ENCODE data around the gene ERO1A.

ERO1A gene

DNA sequence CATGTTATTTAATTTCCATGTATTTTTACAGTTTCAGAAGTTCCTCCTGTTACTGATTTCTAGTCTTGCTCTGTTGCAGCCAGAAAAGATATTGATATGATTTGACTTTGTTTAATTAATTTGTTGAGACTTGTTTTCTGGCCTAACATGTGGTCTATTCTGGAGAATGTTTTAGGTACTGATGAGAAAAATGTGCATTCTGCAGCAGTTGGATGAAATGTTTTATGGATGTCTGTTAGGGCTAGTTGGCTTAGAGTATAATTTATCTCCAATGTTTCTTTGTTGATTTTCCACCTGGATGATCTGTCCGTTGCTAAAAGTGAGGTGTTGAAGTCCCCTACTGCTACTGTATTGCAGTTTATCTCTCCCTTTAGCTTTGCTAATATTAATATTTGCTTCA is 88.3 kb downstream of the ERO1A start (continued):
- TF ChIP-seq SCRT2 (tag by site-specific recombination; IDR thresholded peaks at IDR 0.05) (no peak), ZNF654 (tag by site-specific recombination; IDR thresholded peaks at IDR 0.05; ENCODE audit: low read depth) (no peak)

DNA sequence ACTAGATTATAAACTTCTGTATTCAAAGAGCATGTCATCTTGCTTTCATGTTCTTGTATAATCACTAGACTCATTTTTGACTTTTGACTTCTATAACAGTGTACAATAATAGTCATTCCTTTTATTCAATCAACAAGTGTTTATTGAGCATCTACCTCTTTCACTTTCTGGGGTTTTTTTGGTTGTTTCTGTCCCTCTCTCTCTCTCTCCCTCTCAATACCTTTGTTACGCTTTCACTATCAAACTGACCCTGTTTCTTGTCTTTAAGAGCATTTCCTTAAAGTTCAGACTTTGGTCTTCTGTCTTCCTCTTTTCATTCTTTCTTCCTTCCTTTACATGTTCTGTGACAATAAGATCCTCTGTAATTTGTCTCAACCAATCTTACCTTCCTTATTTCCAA is 93.2 kb downstream of the ERO1A start:
- no peak overlapping the region for H3K4me3 ChIP-seq (ENCODE audit: low read depth, low read length)
- ChIA-PET CTCF (interaction anchor here (0.6 kb wide), 1 partner anchor 12 kb away, joined by 3 read pairs; no protein-coding TSS in a partner anchor), POLR2A (no interaction called here)

DNA sequence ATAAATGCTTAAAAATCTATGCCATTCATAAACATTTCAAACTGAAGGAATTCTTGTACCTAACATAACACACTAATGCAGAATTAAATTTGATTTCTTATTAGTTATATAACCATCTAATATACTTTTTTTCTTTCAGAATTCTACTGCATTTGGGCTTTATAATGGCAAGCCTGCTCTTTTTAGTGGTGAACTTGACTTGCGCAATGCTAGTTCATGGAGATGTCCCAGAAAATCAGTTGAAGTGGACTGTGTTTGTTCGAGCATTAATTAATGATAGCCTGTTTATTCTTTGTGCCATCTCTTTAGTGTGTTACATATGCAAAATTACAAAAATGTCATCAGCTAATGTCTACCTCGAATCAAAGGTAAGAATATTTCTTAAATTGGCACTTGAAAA is 95.4 kb downstream of the ERO1A start:
- no peaks in the 10 kb centered on the region for H3K4me1 ChIP-seq (ENCODE audit: control insufficient read depth, insufficient read depth, low read length)
- H3K36me3 ChIP-seq (ENCODE audit: control insufficient read depth in 2 of 2, insufficient read depth in 1 of 2, low read length in 2 of 2) = no peaks in the 10 kb centered on the region
- H3K4me3 ChIP-seq (ENCODE audit: low read depth, low read length) = no peak overlapping the region
- no peak overlapping the region for H3K27ac ChIP-seq (ENCODE audit: extremely low read depth, low read depth, low read length)
- ChIA-PET CTCF (interaction anchor here (0.7 kb wide), 1 partner anchor 1034 kb away, joined by 4 read pairs; no protein-coding TSS in a partner anchor), POLR2A (no interaction called here)
- H3K9me3 ChIP-seq (ENCODE audit: control insufficient read depth, insufficient read depth, low read depth, low read length) = no peaks in the 10 kb centered on the region
- TF ChIP-seq ZNF843 (tag by site-specific recombination; IDR thresholded peaks at IDR 0.05) (no peak), SETDB1 (IDR thresholded peaks at IDR 0.05; ENCODE audit: insufficient read length, low read length) (no peak), ZBTB1 (tag by site-specific recombination; IDR thresholded peaks at IDR 0.05) (no peak), ZNF561 (tag by site-specific recombination; IDR thresholded peaks at IDR 0.05; ENCODE audit: borderline replicate concordance) (no peak), REPIN1 (tag by site-specific recombination; IDR thresholded peaks at IDR 0.05; ENCODE audit: low read depth) (no peak), ZNF10 (tag by site-specific recombination; IDR thresholded peaks at IDR 0.05) (no peak), ZNF776 (tag by site-specific recombination; IDR thresholded peaks at IDR 0.05; ENCODE audit: borderline replicate concordance) (no peak), ZNF366 (tag by site-specific recombination; conservative IDR thresholded peaks at IDR 0.05) (no peak), ZNF391 (tag by site-specific recombination; IDR thresholded peaks at IDR 0.05; ENCODE audit: borderline replicate concordance, low read depth) (no peak), ZSCAN16 (tag by site-specific recombination; IDR thresholded peaks at IDR 0.05) (no peak), ZNF121 (tag by site-specific recombination; IDR thresholded peaks at IDR 0.05) (no peak), ZNF654 (tag by site-specific recombination; IDR thresholded peaks at IDR 0.05; ENCODE audit: low read depth) (no peak), ZFHX2 (tag by site-specific recombination; conservative IDR thresholded peaks at IDR 0.05) (no peak)
- TF ChIP-seq, protein P1, sequence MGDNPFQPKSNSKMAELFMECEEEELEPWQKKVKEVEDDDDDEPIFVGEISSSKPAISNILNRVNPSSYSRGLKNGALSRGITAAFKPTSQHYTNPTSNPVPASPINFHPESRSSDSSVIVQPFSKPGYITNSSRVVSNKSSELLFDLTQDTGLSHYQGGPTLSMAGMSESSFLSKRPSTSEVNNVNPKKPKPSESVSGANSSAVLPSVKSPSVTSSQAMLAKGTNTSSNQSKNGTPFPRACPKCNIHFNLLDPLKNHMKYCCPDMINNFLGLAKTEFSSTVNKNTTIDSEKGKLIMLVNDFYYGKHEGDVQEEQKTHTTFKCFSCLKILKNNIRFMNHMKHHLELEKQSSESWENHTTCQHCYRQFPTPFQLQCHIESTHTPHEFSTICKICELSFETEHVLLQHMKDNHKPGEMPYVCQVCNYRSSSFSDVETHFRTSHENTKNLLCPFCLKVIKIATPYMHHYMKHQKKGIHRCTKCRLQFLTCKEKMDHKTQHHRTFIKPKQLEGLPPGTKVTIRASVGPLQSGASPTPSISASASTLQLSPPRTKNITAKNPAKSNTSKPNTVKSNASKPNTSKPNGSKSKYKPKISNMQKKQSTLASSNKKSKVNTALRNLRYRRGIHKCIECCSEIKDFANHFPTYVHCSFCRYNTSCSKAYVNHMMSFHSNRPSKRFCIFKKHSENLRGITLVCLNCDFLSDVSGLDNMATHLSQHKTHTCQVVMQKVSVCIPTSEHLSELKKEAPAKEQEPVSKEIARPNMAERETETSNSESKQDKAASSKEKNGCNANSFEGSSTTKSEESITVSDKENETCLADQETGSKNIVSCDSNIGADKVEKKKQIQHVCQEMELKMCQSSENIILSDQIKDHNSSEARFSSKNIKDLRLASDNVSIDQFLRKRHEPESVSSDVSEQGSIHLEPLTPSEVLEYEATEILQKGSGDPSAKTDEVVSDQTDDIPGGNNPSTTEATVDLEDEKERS (tag by site-specific recombination; IDR thresholded peaks at IDR 0.05) = no peak
- TF ChIP-seq, protein P2, sequence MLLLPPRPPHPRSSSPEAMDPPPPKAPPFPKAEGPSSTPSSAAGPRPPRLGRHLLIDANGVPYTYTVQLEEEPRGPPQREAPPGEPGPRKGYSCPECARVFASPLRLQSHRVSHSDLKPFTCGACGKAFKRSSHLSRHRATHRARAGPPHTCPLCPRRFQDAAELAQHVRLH (tag by site-specific recombination; IDR thresholded peaks at IDR 0.05) = no peak
- TF ChIP-seq, protein P3, sequence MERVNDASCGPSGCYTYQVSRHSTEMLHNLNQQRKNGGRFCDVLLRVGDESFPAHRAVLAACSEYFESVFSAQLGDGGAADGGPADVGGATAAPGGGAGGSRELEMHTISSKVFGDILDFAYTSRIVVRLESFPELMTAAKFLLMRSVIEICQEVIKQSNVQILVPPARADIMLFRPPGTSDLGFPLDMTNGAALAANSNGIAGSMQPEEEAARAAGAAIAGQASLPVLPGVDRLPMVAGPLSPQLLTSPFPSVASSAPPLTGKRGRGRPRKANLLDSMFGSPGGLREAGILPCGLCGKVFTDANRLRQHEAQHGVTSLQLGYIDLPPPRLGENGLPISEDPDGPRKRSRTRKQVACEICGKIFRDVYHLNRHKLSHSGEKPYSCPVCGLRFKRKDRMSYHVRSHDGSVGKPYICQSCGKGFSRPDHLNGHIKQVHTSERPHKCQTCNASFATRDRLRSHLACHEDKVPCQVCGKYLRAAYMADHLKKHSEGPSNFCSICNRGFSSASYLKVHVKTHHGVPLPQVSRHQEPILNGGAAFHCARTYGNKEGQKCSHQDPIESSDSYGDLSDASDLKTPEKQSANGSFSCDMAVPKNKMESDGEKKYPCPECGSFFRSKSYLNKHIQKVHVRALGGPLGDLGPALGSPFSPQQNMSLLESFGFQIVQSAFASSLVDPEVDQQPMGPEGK (tag by site-specific recombination; IDR thresholded peaks at IDR 0.05) = no peak
- TF ChIP-seq, protein P4, sequence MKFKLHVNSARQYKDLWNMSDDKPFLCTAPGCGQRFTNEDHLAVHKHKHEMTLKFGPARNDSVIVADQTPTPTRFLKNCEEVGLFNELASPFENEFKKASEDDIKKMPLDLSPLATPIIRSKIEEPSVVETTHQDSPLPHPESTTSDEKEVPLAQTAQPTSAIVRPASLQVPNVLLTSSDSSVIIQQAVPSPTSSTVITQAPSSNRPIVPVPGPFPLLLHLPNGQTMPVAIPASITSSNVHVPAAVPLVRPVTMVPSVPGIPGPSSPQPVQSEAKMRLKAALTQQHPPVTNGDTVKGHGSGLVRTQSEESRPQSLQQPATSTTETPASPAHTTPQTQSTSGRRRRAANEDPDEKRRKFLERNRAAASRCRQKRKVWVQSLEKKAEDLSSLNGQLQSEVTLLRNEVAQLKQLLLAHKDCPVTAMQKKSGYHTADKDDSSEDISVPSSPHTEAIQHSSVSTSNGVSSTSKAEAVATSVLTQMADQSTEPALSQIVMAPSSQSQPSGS (tag by site-specific recombination; IDR thresholded peaks at IDR 0.05; ENCODE audit: low read depth) = no peak

More for the DNA sequence above, 93.2 kb downstream of the ERO1A start:
- Histone ChIP-seq H3K27ac (ENCODE audit: extremely low read depth, low read depth, low read length) (no peak overlapping the region), H3K9me3 (ENCODE audit: control insufficient read depth, insufficient read depth, low read depth, low read length) (no peaks in the 10 kb centered on the region), H3K4me1 (ENCODE audit: control insufficient read depth, insufficient read depth, low read length) (no peaks in the 10 kb centered on the region), H3K36me3 (ENCODE audit: control insufficient read depth in 2 of 2, insufficient read depth in 1 of 2, low read length in 2 of 2) (no peaks in the 10 kb centered on the region)
- TF ChIP-seq ZNF335 (tag by site-specific recombination; conservative IDR thresholded peaks at IDR 0.05) (no peak), KLF7 (tag by site-specific recombination; IDR thresholded peaks at IDR 0.05; ENCODE audit: borderline replicate concordance) (no peak), ZNF2 (tag by site-specific recombination; IDR thresholded peaks at IDR 0.05) (no peak)

All from HEK293 (cell line).